Cerebellar cortex (tissue), 1 donor: ENCODE results near the gene WDFY3.
"Not testable (repeated sequence)": the region's sequence is repeated elsewhere in the genome, so short reads cannot be mapped to it uniquely, and the experiment has no call there.

Experiments
- DNase-seq: peaks from one replicate; pipeline ENCODE4 v3.0.0-alpha.2; 2015; ENCODE audit warnings: low spot score

Gene WDFY3

DNA sequence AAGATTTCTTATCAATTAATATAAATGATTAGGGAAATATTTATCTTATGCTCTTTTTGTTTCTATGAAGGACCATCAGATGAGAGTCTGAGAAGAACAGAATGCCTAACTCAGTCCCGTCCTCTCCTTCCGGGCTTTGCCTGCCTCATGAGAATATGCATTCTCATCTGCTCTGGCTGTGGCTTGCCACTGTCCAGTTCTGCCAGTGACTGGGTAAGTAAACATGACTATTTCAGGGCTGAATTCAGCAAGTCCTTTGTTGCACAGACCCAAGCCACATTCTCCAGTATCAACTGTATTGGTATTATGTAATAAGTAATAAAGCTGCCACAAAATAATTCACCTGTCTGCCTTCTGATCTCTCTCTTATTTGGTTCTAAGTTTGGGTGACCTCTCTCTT is 110.7 kb downstream of the WDFY3 start:
- DNase-seq: peak; percentile 63

DNA sequence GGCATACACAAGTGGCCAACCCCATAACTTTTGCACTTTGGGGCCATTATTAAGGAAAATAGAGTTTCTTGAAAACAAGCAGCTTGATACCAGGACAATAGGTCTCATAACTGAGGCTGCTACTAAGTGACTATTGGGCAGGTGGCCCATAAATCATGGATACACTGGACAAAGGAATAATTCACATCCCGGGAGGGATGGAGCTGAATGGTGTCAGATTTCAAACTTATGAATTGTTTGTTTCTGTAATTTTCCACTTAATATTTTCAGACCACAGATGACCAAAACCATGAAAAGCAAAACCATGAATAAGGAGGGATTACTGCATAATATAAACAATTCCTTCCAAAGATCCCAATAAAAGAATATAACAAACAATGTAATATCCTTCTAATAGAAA is 114.4 kb downstream of the WDFY3 start:
- peak; percentile 19 for DNase-seq

DNA sequence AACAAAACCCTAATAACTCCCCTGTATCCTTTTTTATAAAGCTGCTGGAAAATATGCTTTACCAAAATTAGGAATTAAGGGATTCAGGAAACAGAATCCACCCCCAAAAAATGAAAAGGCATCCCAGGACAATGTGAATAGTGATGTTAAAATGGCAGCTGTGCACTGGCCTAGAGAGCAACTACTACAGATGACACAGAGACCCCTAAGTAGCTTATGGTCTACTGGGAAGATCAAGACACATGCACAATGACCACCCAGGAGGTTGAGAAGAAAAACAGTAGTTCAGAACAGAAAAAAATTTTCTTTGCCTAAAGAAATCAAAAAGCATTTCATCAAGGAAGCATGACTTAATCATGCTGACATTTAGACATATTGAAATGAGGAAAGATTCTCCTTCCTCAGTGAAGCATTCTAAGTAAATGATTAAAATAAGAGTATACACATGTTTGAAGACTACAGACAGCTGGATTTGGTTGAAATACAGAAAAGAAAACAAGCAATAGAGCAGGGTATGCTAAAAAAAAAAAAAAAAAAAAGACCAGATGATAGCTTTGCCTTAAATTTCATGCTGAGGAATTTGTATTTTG is 117.3 kb downstream of the WDFY3 start:
- DNase-seq: no peak

DNA sequence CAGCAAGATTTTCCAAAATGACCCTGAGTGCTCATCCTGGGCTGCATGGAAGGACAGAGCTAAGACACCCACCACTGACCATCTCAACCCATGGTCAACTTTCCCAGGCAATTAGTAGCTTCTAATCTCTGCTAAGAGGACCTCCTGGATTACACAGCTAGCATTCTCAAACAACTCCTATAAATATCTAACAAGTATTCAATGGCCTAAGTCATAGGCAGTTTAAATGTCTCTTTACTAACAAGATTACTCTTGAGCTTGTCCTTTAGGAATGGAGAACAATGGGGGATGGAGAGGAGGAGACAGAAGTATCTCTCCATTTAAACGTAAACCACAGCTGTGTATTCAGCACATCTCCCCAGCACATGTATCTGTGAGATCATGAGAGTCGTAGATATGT is 118.1 kb downstream of the WDFY3 start:
- DNase-seq: no peak

DNA sequence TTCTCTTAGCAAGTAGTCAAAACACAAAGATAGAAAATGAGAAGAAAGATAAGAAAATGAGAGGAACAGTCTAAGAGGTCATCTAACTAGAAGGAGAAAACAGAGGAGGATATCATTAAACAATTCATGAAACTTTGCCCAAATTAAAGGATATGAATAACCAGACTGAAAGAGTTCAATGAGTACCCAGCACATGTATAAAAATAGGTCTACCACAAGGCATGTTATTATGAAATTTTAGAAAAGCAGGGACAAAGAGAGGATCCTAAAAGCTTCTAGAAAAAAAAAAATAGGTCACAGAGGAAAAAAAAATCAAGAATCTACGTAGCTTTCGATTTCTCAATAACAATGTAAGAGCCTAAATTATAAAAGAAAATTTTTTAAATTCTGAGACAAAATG is 118.5 kb downstream of the WDFY3 start:
- DNase-seq: no peak

DNA sequence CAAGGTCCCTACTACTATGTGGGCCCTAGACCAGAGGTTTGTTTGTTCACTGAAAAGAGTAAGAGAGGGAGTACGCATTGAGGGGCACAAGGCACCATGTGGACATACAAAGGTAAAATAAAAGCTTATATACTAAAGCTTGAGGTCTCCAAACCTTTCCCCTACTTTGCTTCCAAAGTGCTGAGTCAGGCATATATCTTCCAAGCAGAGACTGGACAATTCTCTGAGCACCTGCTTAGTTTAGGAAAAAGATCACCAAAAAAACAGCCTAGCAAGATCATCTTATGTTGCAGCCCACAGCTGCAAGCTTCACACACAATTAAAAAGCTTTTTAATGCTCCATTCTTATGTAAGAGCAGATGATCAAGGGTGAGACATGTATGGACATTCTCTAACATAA is 119.5 kb downstream of the WDFY3 start:
- no peak for DNase-seq

DNA sequence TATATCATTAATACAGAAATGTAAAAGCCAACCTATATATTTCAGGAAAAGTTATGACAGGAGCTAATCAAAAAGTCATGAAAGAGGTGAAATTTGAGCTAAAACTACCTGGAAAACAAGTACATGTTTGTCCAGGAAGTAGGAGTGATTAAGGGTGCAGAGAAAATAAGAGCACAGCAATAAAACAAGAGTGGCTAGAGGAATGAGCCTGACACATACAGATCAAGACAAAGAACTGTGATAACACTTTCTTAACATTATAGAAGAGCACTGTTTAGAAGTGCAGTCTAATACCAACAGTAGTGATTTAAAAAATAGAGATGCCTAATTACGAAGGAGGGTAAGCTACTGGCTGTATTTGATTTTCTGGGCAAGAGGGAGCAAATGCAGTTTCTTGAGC is 125.1 kb downstream of the WDFY3 start:
- no peak for DNase-seq

DNA sequence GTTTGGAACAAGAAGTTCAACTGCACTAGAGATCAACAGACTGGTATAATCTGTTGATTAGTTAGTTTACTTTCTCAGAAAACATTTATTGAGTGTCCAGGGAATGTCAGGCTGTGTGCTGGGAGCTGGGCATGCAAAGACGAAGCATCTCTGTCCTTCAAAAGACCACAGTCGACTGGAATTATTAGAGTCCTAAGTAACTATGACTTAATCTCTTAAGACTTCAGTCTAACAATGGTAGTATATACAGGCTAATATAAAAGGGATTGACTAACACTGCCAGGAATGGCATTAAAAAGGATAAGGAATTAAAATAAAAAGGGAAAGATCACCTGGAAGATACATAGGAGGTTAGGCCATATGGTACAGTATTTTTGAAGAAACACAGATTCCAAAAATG is 128.7 kb downstream of the WDFY3 start:
- no peak for DNase-seq

DNA sequence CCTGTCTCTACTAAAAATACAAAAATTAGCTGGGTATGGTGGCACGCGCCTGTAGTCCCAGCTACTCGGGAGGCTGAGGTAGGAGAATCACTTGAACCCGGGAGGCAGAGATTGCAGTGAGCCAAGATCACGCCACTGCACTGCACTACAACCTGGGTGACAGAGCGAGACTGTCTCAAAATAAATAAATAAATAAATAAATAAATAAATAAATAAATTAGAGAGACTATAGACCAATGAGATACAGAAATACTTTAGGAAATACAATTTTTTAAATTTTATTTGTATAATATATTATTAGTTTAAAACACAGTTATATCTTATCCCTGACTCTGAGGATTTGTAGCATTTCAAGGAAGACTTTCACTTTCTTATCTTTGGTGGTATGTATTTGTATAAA is 136.9 kb downstream of the WDFY3 start:
- DNase-seq: not testable (repeated sequence)

DNA sequence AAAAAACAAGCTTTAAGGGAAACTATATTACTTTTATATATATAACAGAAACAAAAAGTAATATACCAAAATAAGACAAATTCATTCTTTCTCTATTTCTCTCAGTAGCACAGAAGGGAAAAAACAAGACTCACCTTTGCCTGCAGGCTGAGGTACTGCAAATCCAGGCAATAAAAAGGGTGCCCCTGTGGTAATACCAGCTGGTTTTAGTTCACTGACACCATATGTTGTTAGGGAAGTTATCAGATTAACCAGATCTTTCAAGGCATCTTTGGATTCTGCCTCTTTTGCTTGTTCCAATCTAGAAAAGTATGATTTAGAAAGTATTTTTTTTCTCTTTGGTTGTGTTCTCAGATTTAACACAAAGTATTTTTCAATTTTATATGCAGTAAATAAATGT is 139.8 kb downstream of the WDFY3 start:
- peak; percentile 78 for DNase-seq

DNA sequence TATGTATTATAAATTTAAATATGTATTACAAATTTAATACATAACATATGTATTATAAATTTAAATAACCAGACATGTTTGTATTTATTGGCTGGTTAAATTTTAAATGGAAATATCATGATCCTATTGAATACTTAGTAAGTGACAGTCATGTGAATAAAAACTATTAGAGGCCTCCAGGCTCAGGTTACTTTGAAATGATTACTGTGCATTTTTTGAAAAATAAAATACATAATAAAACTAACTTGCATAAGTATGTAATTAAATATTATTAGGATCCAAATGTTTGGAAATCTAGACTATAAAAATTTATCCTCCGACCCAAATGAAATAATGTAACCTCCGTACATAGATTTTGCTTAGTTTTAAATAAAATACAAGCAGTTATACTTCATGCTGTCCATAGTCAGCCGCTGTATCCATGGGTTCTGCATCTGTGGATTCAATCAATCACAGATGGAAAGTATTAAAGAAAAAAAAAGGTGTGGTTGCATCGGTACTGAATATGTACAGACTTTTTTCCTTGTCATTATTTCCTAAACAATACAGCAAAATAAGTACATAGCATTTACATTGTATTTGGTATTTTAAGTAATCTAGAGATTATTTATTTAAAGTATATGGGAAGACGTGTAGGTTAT is 140.7 kb downstream of the WDFY3 start:
- no peak for DNase-seq

DNA sequence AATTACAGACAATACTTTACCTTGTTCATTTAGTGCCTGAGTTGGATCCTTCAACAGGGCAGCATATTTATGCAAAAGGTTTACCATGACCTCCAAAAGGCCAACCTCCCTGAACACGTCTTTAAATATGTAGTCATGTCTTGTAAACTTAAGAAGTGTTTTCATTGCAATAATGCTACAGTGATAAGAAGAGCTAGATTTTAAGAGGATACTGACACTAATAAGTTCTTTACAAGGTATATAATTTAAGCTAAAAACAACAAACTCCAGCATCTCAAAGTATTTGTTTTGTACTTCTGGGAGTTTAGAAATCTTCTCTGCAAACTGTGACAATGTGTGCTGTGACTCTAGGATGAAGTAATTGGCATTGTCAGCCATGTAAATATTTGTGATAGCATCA is 145.4 kb downstream of the WDFY3 start:
- no peak for DNase-seq

DNA sequence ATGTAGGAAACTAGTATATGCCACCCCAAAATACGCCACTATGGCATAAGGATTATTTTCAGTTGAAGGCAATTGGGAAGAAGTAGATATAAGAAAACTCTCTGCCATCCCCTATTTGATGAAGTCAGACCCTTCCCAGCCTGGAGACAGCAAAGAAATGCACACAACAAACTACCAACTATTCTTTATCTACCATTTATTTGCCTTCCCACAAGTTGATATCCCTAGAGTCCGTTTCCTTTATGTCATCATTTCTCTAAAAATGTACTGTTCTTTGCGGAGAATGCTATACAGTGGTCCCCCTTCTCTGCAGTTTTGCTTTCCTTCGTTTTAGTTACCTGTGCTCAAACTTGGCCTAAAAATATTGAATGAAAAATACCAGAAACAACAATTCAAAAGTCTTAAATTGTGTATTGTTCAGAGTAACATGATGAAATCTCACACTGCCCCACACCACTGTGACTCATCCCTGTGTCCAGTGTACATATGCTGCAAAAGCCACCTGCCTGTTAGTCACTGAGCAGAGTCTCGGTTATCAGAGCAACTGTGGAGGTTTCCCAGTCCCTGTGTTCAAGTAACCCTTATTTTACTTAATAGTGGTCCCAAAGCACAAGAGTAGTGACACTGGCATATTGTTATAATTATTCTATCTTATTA is 152.3 kb downstream of the WDFY3 start:
- DNase-seq: no peak

DNA sequence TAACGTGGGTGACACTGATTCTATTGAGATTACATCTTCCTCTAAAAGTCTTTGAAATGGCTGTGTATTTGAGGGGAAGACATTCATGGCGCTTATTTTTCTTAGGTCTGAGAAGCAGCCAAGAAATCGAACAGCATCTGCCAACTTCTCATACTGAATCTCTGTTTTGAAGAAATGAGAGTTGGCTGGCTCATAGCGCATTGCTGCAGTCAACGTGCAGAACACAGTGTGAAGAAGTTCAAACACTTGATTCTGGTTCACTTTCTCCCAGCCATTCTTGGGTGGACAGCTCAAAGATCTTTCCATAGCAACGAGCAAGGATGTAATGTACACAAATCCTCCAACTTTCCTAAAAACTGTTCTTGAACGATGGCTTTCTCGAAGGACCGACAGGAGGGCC is 156.5 kb downstream of the WDFY3 start:
- DNase-seq: peak; percentile 29

DNA sequence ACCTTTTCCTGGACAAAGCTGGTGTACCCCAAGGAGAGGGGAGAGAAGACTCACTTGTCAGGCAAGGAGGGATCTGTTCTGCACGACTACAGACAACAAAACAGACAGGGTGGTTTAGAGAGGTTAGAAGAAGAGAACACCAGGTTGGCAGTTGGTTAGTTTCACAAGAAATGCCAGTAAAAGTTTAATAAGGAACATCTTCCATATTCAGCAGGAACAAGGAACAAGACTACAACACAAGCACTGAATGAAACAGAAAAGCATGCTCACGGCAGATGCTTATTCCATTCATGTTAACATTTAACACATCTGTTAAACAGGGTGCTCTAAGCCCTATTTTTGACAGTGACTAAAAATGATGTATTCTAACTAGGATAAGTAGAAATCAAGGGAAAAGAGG is 158.2 kb downstream of the WDFY3 start:
- DNase-seq: no peak

DNA sequence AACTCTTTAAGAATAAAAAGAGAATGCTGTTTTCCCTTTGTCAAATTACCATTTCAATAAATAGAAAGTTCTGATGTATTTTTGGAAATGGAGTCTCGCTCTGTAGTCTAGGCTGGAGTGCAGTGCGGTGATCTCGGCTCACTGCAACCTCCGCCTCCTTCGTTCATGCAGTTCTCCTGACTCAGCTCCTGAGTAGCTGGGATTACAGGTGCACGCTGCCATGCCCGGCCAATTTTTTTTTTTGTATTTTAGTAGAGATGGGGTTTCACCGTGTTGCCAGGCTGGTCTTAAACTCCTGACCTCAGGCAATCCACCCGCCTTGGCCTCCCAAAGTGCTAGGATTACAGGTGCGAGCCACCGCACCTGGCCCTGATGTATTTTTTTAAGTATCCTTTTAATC is 159.9 kb downstream of the WDFY3 start:
- not testable (repeated sequence) for DNase-seq

DNA sequence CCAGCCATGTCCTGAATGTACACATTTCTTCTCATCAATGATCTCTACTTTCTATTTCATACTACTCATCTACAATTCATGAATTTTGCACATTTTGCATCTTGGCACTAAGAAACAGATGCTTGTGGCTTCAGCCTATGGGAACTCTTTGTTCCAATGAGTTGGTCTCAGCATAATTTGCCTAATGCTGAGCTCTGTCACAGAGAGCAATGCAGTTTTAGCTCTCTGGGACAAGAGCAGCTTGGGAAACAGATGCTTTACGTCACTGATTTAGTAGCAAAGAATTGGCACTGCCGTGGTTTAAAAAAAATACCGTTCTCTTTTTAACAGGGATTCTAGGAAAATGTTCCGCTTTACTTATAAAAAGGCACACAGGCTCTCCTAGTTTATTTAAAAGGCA is 162.4 kb downstream of the WDFY3 start:
- peak; percentile 55 for DNase-seq

DNA sequence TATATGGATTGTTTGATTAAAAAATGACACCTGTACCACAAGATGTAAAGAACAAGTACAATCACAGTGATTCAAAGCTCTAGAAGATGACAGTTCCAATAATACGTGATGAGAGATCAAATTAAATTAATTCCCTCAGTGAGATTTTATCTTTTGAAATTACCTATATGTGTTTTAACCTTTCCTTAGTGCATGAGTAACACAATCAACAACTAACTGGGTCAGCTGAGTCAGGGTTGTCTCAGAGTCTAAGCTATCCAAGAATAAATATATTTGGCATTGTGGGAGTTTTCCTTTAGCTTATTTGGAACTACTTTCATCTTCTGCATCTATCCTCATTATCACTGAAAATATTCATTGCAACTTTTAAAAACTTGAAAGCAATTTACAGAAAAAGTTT is 162.8 kb downstream of the WDFY3 start:
- no peak for DNase-seq

DNA sequence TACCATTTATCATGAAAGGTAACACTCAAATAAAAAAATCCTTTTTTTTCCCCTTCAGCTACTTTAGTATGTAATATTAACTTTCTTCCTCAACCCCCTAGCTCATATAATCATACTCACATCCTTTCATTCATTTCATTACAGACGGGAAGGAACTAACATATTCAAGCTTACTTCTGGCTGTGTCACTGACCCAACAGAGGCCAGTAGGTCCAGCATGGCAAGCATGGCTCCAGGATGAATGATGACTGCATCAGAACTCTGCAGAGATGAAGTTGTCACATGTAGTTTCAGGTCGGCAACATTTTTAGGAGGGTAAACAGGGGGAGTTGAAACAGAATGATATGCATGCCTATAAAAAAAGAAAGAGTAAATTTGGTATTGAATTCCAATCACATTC is 163.4 kb downstream of the WDFY3 start:
- DNase-seq: no peak

DNA sequence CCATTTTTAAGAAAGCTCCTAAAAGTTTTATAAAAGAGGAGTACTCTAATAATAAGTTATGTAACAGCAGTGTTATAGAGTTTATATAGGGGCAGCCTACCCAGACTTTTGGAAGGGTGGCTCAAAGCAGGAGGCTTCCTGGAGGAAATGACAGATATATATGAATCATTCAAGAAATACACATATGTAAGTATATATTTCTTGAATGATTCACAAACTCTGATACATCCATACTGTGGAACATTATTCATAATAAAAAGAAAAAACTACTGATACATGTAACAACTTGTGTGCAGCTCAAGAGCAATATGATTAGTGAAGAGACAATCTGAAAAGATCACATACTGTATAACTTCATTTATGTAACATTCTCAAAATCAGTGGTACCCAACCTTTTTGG is 166.2 kb downstream of the WDFY3 start:
- DNase-seq: no peak

DNA sequence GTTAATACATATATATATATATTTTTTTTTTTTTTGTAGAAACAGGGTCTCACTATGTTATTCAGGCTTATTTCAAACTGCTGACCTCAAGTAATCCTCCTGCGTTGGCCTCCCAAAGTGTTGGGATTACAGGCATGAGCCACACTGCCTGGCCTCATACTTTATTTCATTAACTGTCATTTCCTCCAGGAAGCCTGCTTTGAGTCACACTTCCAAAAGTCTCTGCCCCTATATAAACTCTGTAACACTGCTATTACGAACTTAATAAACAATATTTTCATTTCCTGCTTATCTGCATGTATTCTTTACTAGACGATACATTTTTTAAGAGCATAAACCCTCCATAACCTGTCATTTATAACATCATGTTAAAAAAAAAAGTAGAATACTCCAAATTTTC is 167.2 kb downstream of the WDFY3 start:
- no peak for DNase-seq

DNA sequence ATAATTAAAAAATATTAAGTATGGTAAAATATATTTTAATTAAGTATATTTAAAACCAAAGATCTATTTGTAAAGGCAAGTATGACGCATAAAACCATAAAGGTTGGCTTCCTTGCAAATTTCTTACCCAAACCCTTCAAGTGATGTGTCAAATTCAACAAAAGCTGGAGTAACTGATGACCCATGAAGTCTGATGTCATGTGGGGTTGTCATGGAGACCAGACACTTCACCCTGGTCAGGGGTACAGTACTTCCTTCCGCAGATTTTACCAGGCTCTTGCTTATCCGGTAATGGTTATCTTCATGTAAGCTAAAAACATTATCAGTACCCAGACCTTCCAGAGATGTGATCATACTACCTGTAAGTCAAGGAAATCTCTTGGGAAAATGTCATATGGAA is 170.1 kb downstream of the WDFY3 start:
- DNase-seq: no peak

DNA sequence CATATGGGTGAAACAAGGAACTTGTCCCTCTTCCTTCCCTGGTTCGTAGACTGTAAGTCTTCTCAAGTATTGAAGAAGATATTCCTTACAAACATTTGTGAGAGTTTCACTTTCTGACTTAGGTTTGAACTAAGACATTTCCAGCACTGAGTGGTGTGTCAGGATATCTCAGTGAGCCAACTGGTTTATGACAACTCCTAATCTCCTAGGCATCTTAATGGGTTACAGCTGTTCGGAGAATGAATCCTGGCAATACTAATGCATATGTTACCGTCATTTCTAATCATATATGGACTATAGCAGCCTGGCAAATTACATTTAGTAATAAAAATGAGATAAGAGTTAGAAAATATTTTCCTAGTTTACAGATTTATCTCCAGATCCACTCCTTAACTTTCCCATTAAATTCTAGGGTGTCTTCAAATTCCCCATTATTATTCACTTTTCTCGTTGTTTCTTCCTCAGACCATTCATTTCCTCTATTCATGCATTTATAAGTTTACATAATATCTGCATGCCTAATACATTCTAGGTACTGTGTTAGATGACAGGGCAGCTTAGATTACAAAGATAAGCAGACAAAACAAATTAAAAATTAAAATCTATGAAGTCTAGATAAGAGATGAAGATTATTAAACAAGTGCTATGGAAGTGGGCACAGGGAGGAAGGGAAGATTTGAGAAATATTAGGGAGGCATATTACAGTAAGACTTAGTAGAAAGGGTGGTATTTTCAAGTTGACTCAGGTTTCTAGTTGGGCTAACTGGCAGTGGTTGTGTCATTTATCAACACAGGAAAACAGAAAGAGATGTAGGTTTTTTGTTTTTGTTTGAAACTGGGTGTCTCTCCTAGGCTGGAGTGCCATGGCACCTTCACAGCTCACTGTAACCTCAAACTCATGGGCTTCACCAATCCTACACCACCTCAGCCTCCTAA is 173.9 kb downstream of the WDFY3 start:
- no peak for DNase-seq
